ENCODE measurements around the gene MSH3.

DNA sequence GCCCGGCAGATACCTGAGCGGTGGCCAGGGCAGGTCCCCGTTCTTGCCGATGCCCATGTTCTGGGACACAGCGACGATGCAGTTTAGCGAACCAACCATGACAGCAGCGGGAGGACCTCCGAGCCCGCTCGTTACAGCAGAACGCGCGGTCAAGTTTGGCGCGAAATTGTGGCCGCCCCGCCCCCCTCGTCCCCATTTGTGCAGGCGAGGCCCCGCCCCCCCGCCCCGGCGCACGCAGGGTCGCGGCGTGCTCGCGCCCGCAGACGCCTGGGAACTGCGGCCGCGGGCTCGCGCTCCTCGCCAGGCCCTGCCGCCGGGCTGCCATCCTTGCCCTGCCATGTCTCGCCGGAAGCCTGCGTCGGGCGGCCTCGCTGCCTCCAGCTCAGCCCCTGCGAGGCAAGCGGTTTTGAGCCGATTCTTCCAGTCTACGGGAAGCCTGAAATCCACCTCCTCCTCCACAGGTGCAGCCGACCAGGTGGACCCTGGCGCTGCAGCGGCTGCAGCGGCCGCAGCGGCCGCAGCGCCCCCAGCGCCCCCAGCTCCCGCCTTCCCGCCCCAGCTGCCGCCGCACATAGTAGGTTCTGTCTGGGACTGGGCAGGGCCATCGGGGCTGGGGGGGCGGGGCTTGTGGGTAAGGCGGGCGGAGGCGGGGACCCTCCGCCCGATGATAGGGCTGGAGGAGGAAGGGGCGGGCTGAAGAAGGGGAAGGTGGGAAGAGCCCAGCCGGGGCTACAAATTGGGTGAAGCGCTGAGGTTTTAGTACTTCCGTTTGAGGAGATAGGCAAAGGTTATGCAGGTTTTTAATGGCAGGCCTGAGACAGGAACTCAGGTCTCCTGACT, at the start of gene MSH3, which contains the start of gene DHFR:
- TF ChIP-seq, protein P1, sequence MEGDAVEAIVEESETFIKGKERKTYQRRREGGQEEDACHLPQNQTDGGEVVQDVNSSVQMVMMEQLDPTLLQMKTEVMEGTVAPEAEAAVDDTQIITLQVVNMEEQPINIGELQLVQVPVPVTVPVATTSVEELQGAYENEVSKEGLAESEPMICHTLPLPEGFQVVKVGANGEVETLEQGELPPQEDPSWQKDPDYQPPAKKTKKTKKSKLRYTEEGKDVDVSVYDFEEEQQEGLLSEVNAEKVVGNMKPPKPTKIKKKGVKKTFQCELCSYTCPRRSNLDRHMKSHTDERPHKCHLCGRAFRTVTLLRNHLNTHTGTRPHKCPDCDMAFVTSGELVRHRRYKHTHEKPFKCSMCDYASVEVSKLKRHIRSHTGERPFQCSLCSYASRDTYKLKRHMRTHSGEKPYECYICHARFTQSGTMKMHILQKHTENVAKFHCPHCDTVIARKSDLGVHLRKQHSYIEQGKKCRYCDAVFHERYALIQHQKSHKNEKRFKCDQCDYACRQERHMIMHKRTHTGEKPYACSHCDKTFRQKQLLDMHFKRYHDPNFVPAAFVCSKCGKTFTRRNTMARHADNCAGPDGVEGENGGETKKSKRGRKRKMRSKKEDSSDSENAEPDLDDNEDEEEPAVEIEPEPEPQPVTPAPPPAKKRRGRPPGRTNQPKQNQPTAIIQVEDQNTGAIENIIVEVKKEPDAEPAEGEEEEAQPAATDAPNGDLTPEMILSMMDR (IDR thresholded peaks at IDR 0.05): no peak
- no peak for TF ChIP-seq POLR2A (IDR thresholded peaks at IDR 0.05)

Data from testis (tissue), 2 donors.